NCI-H82 treated with DMSO at 0.1 percent for 48 hours (cell line): ENCODE data around the gene ITM2A.

Experiments used
- DNase-seq: peaks from one replicate; lab custom pipeline; 2025; ENCODE audit not compliant: unreplicated experiment; lab: John Stamatoyannopoulos, UW

ITM2A gene

GRCh38 chrX:79366873-79367749, at the start of gene ITM2A:
TSS of gene ITM2A (minus strand) at chrX:79367334. CDS start at chrX:79367215, 119 bp downstream.
- DNase-seq: no peak

GRCh38 chrX:79415056-79415455, 47.9 kb upstream of the ITM2A start:
- no peak for DNase-seq

- DNase-seq: no peak
Observed at GRCh38 chrX:79413963-79414362, 46.8 kb upstream of the ITM2A start.

- DNase-seq: no peak
Observed at GRCh38 chrX:79412972-79413371, 45.8 kb upstream of the ITM2A start.

GRCh38 chrX:79412166-79412565, 45.0 kb upstream of the ITM2A start:
- DNase-seq: no peak

GRCh38 chrX:79409657-79410056, 42.5 kb upstream of the ITM2A start:
- DNase-seq: no peak

- DNase-seq: no peak
Observed at GRCh38 chrX:79408623-79409322, 41.6 kb upstream of the ITM2A start.

- DNase-seq: no peak
Observed at GRCh38 chrX:79400623-79401022, 33.5 kb upstream of the ITM2A start.

- DNase-seq: no peak
Observed at GRCh38 chrX:79375340-79375739, 8.2 kb upstream of the ITM2A start.

GRCh38 chrX:79371640-79372039, 4.5 kb upstream of the ITM2A start:
- no peak for DNase-seq

- no peak for DNase-seq
Observed at GRCh38 chrX:79371101-79371500, 4.0 kb upstream of the ITM2A start.

GRCh38 chrX:79369871-79370270, 2.7 kb upstream of the ITM2A start:
- no peak for DNase-seq

GRCh38 chrX:79368441-79368840, 1.3 kb upstream of the ITM2A start:
- no peak for DNase-seq

- no peak for DNase-seq
Observed at GRCh38 chrX:79367907-79368306, 773 bp upstream of the ITM2A start.

GRCh38 chrX:79366556-79366872, 620 bp downstream of the ITM2A start:
- no peak for DNase-seq

- no peak for DNase-seq
Observed at GRCh38 chrX:79365591-79365990, 1.5 kb downstream of the ITM2A start.

GRCh38 chrX:79364306-79364705, 2.8 kb downstream of the ITM2A start:
- no peak for DNase-seq

GRCh38 chrX:79361192-79361870, 5.8 kb downstream of the ITM2A start:
- no peak for DNase-seq

GRCh38 chrX:79336869-79337815, 30.0 kb downstream of the ITM2A start:
- DNase-seq: no peak

- DNase-seq: no peak
Observed at GRCh38 chrX:79330022-79330421, 37.1 kb downstream of the ITM2A start.
